Stimulated activated CD4-positive, alpha-beta T cell treated with anti-CD3 and anti-CD28 coated beads, Interleukin-12 subunit alpha, Interleukin-12 subunit beta, amount 100 ng/mL, for 4 hours (primary cell): ENCODE results near the gene GPC5.
"Not testable (repeated sequence)": the region's sequence is repeated elsewhere in the genome, so short reads cannot be mapped to it uniquely, and the experiment has no call there.

ENCODE experiments used
- DNase-seq: peaks from one replicate; pipeline ENCODE4 v3.0.0-alpha.2; 2020

The GPC5 gene

GRCh38 chr13:92218615-92219014 is 820.2 kb downstream of the GPC5 start:
- DNase-seq, result no peak

DNA sequence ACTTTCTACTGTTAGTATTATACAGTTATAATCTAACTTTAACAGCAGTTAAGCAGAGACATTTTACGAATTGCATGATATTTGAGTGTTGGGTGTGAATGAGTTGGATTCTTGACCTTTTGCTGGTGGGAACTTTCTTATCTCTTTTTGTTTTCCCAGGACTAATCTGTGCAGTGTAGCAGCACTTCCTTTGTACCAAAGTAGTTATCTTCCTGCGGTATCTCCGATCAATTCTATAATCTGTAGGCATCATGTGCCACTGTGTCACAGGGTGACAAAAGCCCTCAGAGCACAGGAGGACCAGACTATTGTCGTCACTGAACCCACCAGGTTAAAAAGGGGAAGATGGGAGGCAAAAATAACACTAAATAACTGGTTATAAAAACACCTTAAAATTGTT is 823.5 kb downstream of the GPC5 start:
- no peak for DNase-seq

DNA sequence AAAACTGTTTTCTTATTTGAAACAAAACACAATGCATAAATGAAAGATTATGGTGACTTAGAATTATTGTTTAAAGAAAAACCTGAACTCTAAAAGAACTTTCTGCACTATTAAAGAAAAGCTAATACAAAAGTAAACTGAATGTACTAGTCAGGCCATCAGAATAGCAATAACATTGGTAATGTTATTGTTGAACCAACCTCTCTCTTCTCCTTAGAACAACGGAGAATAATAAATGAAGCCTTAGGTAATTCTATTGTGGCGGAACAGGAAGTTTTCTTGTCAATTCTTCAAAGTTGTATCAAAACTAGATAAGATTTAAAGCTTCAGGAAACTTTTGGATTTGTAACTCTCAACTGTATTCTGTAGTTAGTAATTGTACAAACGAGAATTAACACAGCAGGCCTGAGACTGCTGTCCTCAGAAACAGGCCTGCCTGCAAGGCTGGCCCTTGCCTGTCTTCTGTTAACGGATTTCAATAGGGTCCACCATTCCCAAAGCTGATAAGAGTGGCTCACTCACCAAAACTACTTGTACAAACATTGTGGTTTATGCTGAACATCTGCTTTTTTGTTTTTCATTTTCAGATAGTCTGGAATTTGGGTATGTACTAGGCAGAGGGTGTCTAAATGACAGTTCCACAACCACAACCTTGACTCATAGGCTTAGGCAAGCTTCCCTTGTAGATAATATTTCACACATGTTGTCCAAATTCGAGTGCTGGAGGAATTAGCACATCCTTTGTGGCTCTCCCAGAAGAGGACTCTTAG is 825.8 kb downstream of the GPC5 start:
- no peak for DNase-seq

GRCh38 chr13:92224825-92225224 is 826.4 kb downstream of the GPC5 start:
- DNase-seq, result no peak

DNA sequence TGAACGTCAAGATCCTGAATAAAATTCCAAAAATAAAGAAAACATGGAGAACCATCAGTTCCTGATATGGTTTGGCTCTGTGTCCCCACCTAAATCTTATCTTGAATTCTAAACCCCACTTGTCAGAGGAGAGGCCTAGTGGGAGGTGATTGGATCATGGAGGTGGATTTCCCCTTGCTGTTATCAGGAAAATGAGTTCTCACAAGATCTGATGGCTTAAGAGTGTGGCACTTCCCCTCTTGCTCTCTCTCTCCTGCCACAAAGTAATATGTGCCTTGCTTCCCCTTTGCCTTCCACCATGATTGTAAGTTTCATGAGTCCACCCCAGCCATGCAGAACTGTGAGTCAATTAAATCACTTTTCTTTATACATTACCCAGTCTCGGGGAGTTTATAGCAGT is 827.4 kb downstream of the GPC5 start:
- DNase-seq, result no peak

GRCh38 chr13:92232871-92233270 is 834.5 kb downstream of the GPC5 start:
- DNase-seq, result no peak

DNA sequence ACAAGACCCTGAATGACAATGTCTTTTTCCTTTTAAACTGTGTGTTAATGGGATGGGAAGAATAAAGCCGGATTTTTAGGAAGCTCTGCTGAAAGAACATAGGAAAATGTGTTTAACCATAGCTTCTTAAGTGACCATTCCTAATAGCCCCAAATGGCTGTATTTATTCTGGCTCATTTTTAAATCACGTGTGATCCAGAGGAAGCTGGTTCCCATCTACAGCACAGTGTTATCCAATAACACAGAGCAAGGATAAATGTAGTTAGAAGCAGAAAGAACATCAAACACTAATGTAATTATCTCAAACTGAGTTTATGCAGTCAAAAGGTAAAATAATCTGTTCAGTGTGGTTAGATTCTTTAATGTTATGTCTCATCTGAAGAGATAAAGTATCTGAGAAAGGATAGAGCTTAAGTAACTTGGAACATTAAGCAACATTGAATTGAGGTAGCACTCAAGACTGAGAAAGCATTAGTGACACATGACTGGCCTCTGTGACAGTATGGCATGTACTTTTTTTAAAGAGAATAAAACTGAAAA is 853.3 kb downstream of the GPC5 start:
- no peak for DNase-seq

DNA sequence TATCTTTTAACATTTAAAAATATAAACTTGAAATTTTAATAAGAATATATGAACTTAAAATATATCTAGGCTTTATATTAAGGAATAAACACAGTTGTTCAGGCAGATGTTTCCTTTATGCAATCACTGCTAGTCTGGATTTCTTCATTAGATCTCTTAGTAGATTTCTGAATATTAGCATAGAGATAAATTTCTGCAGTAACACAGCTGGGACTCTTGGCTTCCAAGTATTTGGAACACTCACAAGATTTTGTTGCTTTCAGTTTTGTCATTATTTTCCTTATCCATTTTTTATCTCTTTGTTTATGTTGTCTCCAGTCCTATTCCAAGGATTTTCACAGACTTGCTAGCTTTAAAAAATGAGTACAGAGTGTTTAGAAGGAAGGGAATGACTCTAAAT is 857.1 kb downstream of the GPC5 start:
- no peak for DNase-seq

- no peak for DNase-seq
Observed at GRCh38 chr13:92256211-92256610, 857.8 kb downstream of the GPC5 start.

DNA sequence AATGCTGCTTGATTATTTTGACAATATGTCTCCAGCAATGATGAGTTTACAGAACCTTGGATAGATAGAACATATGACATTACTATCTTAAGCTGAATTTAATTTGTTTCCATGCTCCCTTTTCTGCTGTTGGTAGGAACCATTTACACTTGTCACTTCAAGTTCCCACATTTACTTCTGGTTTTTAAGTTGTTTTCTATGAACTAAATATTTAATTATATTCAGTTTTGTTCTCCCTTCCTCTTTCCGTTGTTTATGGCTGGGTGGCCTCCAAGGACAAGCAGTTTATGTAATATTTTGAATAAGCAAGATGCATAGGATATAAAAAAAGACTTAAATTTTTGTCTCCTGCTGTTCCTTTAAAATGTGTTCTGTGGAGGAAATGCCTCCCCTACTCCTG is 860.6 kb downstream of the GPC5 start:
- no peak for DNase-seq

- no peak for DNase-seq
Observed at GRCh38 chr13:92259523-92259922, 861.1 kb downstream of the GPC5 start.

DNA sequence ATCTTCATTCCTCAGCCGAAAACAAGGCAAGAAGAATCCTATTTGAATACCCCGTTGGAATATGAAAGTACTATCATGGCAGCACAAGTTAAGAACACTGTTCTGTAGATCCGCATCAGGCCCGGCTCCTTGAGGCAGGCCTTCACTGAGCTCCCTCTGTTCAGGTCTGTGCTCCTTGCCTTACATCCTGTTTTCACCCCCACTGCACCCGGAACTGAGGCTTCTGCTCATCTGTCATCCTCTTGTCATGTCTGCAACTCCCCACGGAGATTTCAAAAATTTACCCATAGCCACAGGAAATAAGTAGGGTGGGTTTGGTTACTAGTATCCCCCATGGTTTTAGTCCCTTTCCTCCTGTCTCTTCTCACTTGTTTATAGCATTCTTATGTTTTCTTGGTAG is 861.9 kb downstream of the GPC5 start:
- DNase-seq, result no peak

DNA sequence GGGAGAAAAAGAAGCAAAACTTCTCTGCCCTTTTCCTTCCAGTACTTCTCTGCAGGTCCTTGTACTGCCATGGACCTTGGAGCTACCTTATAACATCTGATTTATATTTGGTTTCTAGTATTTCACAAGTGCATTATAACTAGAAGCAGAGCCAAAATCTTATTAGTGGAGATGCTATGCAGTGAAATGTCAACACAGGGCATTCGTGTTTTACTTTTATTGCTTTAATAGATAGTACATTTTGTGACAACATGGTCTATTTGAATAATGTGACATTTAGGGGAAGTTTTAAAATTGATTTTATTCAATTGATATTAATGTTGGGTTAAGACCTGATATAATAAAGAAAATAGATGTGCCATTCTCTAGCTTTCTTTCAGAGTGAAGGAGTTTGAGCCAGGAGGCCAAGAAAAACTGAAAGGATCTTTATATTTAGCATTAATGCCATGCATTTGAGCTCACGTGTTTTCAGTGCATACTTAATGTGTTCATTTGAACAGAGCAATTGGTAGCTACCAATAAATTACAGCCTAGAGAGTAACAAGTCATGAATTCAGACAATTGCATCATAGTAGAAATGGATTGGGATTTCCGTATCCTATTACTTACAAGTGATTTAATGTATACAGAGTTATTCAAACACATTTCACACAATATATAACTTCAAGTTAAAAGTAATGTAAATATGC is 863.8 kb downstream of the GPC5 start:
- DNase-seq, result no peak

DNA sequence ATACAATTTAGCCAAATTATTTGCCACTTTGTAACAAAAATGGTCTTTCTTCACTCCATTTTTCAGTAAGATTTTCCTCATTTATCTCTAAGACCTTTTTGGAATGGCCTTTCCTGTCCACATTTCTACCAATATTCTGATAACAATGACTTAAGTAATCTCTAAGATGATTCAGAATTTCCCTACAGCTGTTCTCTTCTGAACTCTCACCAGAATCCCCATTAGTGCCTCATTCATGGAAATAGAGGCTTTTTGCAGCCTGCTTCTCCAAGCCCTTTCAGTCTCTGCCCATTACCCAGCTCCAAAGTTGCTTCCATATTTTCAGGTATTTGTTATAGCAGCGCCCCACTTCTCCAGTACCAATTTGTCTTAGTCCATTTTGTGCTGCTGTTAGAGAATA is 867.0 kb downstream of the GPC5 start:
- DNase-seq, result no peak

DNA sequence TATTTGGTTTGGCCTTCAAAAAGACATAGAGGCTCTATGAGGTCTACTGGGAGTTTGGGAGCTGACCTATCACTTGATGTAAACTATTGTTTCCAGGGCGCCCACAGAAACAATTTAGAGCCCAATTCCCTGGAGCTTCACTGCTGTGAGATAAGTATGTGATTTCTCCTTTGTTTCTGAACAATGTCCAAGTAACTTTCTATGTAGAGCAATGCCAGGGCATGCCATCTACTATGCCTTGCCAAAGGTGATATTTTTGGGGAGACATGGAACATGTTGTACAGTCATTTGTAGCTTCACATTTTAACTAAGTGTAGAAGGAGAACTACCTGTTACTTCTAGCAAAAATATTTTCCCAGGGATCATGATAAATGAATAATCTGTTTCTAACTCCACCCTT is 872.6 kb downstream of the GPC5 start:
- DNase-seq, result no peak

GRCh38 chr13:92272177-92272576 is 873.8 kb downstream of the GPC5 start:
- no peak for DNase-seq

- not testable (repeated sequence) for DNase-seq
Observed at GRCh38 chr13:92280986-92281385, 882.6 kb downstream of the GPC5 start.

DNA sequence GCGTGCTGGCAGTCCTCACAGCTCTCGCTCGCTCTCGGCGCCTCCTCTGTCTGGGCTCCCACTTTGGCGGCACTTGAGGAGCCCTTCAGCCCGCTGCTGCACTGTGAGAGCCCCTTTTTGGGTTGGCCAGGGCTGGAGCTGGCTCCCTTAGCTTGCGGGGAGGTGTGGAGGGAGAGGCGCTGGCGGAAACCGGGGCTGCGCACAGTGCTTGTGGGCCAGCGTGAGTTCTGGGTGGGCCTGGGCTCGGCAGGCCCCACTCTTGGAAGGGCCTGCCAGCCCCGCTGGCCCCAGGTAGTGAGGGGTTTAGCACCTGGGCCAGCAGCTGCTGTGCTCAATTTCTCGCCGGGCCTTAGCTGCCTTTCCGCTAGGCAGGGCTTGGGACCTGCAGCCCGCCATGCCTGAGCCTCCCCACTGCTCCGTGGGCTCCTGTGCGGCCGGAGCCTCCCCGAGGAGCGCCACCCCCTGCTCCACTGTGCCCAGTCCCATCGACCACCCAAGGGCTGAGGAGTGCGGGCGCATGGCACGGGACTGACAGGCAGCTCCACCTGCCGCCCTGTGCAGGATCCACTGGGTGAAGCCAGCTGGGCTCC is 892.4 kb downstream of the GPC5 start:
- DNase-seq, result not testable (repeated sequence)

DNA sequence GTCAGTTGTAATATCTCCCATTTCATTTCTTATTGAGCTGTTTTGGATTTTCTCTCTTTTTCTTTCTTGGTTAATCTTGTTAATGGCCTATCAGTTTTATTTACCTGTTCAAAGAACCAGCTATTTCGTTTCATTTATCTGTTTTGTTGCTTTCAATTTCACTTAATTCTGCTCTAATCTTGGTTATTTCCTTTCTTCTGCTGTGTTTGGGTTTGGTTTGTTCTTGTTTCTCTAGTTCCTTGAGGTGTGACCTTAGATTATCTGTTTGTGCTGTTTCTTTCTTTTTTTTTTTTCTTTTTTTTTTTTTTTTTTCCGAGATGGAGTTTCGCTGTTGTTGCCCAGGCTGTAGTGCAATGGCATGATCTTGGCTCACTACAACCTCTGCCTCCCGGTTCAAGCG is 896.1 kb downstream of the GPC5 start:
- DNase-seq, result not testable (repeated sequence)

- not testable (repeated sequence) for DNase-seq
Observed at GRCh38 chr13:92296154-92296671, 897.8 kb downstream of the GPC5 start.

GRCh38 chr13:92297971-92298942 is 899.8 kb downstream of the GPC5 start:
- no peak for DNase-seq

- no peak for DNase-seq
Observed at GRCh38 chr13:92300651-92301050, 902.2 kb downstream of the GPC5 start.
